ENCODE data around the gene TMEM132D. TPM values are rescaled to one million over a fixed set of nuclear protein-coding genes. Genes with fewer than 3 reads are reported as not detected.

Gene TMEM132D
- total RNA-seq, 1 experiment from 2014 or later, result not detected

GRCh38 chr12:129831294-129831693 is 72.5 kb downstream of the TMEM132D start:
- DNase-seq (ENCODE audit: low read depth, low spot score) (no peak), ATAC-seq (no peak)
- no peaks in the 10 kb centered on the region for H3K36me3 ChIP-seq (ENCODE audit: control insufficient read depth, insufficient read depth, low read length)
- no peaks in the 10 kb centered on the region for H3K9me3 ChIP-seq (ENCODE audit: control insufficient read depth, insufficient read depth, low read depth, low read length)
- ChIA-PET CTCF (no interaction called here), POLR2A (no interaction called here)
- H3K27me3 ChIP-seq (ENCODE audit: control insufficient read depth, insufficient read depth, low read length), result no peaks in the 10 kb centered on the region
- no TSS peak for BruUV-seq (replicated peaks)
- no peak overlapping the region for H3K27ac ChIP-seq (ENCODE audit: low read length)
- TF ChIP-seq CTCF (IDR thresholded peaks at IDR 0.05) (no peak), POLR2AphosphoS5 (IDR thresholded peaks at IDR 0.05; ENCODE audit: low read depth, low read length) (no peak), TCF7L2 (IDR thresholded peaks at IDR 0.05; ENCODE audit: low read depth, low read length) (no peak), SIN3A (IDR thresholded peaks at IDR 0.05; ENCODE audit: borderline replicate concordance, insufficient read depth, low read depth, low read length) (no peak), REST (IDR thresholded peaks at IDR 0.05; ENCODE audit: insufficient read depth in 1 of 2, low read depth in 2 of 2, low read length in 1 of 2) (no peak)
- H3K4me1 ChIP-seq (ENCODE audit: control insufficient read depth, insufficient read depth, low read length), result no peaks in the 10 kb centered on the region
- intact Hi-C loops (cut with micrococcal nuclease; ENCODE audit: unreplicated experiment), result no loop called here
- in situ Hi-C loops (cut with HindIII; ENCODE audit: low pct_unique_long_range_greater_than_20kb, low sequenced_read_pairs), result no loop called here
- no peak overlapping the region for H3K4me3 ChIP-seq (ENCODE audit: low read depth in 2 of 2, low read length in 2 of 2)

DNA sequence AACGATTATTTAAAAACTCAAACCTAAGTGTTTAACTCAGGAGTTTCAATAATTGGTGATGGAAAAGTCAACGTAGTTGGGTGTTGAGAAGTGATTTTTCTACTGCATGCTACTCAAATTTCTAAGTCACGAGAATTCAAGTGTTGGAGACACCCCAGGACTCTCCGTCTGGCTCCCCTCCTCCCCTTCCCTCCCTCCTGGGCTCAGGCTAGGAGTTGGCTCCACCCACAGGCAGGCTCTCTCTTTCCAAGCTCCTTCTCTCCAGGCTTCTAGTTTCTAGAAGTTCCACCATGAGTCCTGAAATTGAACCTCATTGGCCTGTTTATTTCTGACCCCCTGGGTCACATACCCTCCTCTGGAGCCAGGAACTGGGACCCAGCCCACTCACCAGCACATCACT is 73.0 kb downstream of the TMEM132D start:
- TF ChIP-seq TCF7L2 (IDR thresholded peaks at IDR 0.05; ENCODE audit: low read depth, low read length), result no peak
- Histone ChIP-seq H3K27ac (ENCODE audit: low read length) (no peak overlapping the region), H3K27me3 (ENCODE audit: control insufficient read depth, insufficient read depth, low read length) (no peaks in the 10 kb centered on the region), H3K4me1 (ENCODE audit: control insufficient read depth, insufficient read depth, low read length) (no peaks in the 10 kb centered on the region), H3K4me3 (ENCODE audit: low read depth in 2 of 2, low read length in 2 of 2) (no peak overlapping the region), H3K36me3 (ENCODE audit: control insufficient read depth, insufficient read depth, low read length) (no peaks in the 10 kb centered on the region), H3K9me3 (ENCODE audit: control insufficient read depth, insufficient read depth, low read depth, low read length) (no peaks in the 10 kb centered on the region)
- DNase-seq (ENCODE audit: low read depth, low spot score) (no peak), ATAC-seq (no peak)
- in situ Hi-C loops (cut with HindIII; ENCODE audit: low pct_unique_long_range_greater_than_20kb, low sequenced_read_pairs), result no loop called here
- intact Hi-C loops (cut with micrococcal nuclease; ENCODE audit: unreplicated experiment), result no loop called here
- ChIA-PET CTCF (no interaction called here), POLR2A (no interaction called here)
- no TSS peak for BruUV-seq (replicated peaks)

DNA sequence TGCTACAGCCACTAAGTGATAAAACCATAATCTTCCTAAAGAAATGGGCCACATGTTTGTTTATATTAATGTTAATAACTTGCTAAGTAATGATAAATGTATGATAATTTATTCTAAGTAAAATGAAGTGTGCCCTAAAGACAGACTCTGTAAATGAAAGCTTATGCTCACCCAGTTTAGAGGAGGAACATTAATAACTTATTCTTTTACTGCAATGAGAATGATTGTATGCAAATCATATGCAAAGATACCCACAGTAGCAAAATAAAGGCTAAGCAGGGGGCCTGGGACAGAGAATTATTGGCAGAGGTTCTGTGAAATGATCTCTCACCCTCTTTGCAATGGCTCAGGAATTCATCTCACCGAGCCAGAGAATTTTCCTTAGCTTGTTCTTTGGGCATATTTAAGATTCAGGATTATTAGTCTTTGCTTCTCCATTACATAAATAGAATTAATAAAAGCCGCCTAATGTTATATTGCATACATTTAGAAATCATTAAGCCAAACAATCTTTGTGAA is 75.9 kb downstream of the TMEM132D start:
- no peaks in the 10 kb centered on the region for H3K4me1 ChIP-seq (ENCODE audit: control insufficient read depth, insufficient read depth, low read length)
- TF ChIP-seq REST (IDR thresholded peaks at IDR 0.05; ENCODE audit: insufficient read depth in 1 of 2, low read depth in 2 of 2, low read length in 1 of 2), result no peak
- no peak for TF ChIP-seq POLR2AphosphoS5 (IDR thresholded peaks at IDR 0.05; ENCODE audit: low read depth, low read length)
- no peak for TF ChIP-seq TCF7L2 (IDR thresholded peaks at IDR 0.05; ENCODE audit: low read depth, low read length)
- TF ChIP-seq SIN3A (IDR thresholded peaks at IDR 0.05; ENCODE audit: borderline replicate concordance, insufficient read depth, low read depth, low read length), result no peak
- TF ChIP-seq CTCF (IDR thresholded peaks at IDR 0.05), result no peak
- H3K9me3 ChIP-seq (ENCODE audit: control insufficient read depth, insufficient read depth, low read depth, low read length), result no peaks in the 10 kb centered on the region
- CTCF ChIA-PET, result no interaction called here
- POLR2A ChIA-PET, result no interaction called here
- no peaks in the 10 kb centered on the region for H3K36me3 ChIP-seq (ENCODE audit: control insufficient read depth, insufficient read depth, low read length)
- BruUV-seq (replicated peaks), result no TSS peak
- H3K27me3 ChIP-seq (ENCODE audit: control insufficient read depth, insufficient read depth, low read length), result no peaks in the 10 kb centered on the region
- in situ Hi-C loops (cut with HindIII; ENCODE audit: low pct_unique_long_range_greater_than_20kb, low sequenced_read_pairs) (no loop called here), intact Hi-C loops (cut with micrococcal nuclease; ENCODE audit: unreplicated experiment) (no loop called here)
- ATAC-seq, result no peak
- no peak overlapping the region for H3K4me3 ChIP-seq (ENCODE audit: low read depth in 2 of 2, low read length in 2 of 2)
- H3K27ac ChIP-seq (ENCODE audit: low read length), result no peak overlapping the region
- DNase-seq (ENCODE audit: low read depth, low spot score), result no peak
